Heart left ventricle (tissue), 13 donors: ENCODE results near the gene AGO4.

Experiments used
- POLR2A ChIP-seq, 2 donors: fragments of 450-650 bp; IDR thresholded peaks; one replicate each; pipeline ENCODE4 v1.6.1; 2017; ENCODE audit warnings: antibody characterized with exemption in 2 of 2, mild to moderate bottlenecking in 2 of 2, moderate library complexity in 2 of 2
- TF ChIP-seq, protein P1 (sequence below), 12 donors: fragments of 200-600 bp; sonication (generic) in 4 of 12; IDR thresholded peaks; one replicate each; pipeline versions ENCODE4 v1.5.0 to v1.8.0; 2018 to 2022; ENCODE audit warnings: antibody characterized with exemption in 12 of 12, mild to moderate bottlenecking in 5 of 12
- donor health status: ischemic (EF 13 %, LVEDD 7.1; RV severe dilation, severe dysfunction).
- donor health status: DM: no; HTN: yes; CAD: no.
- donor health status: DM: no; HTN: no; CAD: no.
- donor health status: ischemic (EF 25% LVEDD 6.9; RV normal size, moderate dysfunction).
- donor health status: ischemic (EF 25% LVEDD 5.7; RV mildly dilated, moderate dysfunction).
- donor health status: ischemic (EF 35%, LVEDD 5.7; RV mildly dilated, moderate dysfunction).
- donor health status: nonischemic (EF 11% LVEDD 7.7; RV severe dilation, severe dysfunction).
- donor health status: DM: yes; HTN: yes; CAD: no.
- donor health status: PGD.
- donor health status: ischemic (EF 29% LVEDD 5.4; RV normal size, mild dysfunction).
- donor health status: nonischemic (EF 23%, LVEDD 6.1; RV moderate dilation, normal function).

DNA sequence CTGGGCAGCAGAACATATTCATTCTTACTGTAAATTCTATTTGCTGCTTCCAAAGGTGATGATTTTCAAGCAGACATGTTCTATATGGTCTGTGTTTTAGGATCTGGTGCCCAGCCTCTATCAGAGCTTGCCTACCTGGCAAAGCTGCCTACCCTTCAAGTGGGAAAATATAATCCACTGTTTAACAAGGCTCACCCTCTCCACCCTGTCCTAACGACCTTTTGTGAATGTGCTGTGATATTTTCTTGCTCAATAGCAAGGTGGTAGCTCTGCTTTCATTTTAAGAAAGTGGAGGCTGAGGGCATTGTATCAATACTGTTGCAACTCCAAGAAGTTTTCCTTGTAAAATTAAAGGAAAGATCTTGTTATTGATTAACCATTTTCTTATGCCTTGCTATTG lies 49.1 kb downstream of the AGO4 start:
- TF ChIP-seq, protein P1, sequence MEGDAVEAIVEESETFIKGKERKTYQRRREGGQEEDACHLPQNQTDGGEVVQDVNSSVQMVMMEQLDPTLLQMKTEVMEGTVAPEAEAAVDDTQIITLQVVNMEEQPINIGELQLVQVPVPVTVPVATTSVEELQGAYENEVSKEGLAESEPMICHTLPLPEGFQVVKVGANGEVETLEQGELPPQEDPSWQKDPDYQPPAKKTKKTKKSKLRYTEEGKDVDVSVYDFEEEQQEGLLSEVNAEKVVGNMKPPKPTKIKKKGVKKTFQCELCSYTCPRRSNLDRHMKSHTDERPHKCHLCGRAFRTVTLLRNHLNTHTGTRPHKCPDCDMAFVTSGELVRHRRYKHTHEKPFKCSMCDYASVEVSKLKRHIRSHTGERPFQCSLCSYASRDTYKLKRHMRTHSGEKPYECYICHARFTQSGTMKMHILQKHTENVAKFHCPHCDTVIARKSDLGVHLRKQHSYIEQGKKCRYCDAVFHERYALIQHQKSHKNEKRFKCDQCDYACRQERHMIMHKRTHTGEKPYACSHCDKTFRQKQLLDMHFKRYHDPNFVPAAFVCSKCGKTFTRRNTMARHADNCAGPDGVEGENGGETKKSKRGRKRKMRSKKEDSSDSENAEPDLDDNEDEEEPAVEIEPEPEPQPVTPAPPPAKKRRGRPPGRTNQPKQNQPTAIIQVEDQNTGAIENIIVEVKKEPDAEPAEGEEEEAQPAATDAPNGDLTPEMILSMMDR (IDR thresholded peaks at IDR 0.05), result no peak
- no peak for TF ChIP-seq POLR2A (IDR thresholded peaks at IDR 0.05)
